CD4-positive, CD25-positive, alpha-beta regulatory T cell (primary cell): ENCODE data around the gene DNAJC5. TPM values are rescaled to one million over a fixed set of nuclear protein-coding genes. Genes with fewer than 3 reads are reported as not detected.
A peak's percentile ranks its signal among the peaks of the same experiment; 100 is the strongest.

Source experiments
- ATAC-seq, 2 donors: fragments of 150-1000 bp; cut with Tn5 transposase; one replicate each; pipeline ENCODE4 v1.10.0; 2021; ENCODE audit warnings: low read depth in 2 of 2, moderate number of reproducible peaks in 2 of 2, moderate library complexity in 1 of 2
- DNase-seq, 3 donors: peaks; one replicate each; pipeline versions ENCODE4 v3.0.0 to v3.0.0-alpha.2; 2012 to 2022; ENCODE audit warnings: mixed read lengths in 1 of 3
- H3K27ac ChIP-seq: one replicate; pipeline ENCODE4 v1.7.0; 2013; ENCODE audit warnings: mild to moderate bottlenecking, low read length; ENCODE audit not compliant: insufficient read depth, poor library complexity, severe bottlenecking
- H3K27me3 ChIP-seq: one replicate; pipeline ENCODE4 v1.7.0; 2013; ENCODE audit warnings: low read length; ENCODE audit not compliant: control insufficient read depth, insufficient read depth
- H3K36me3 ChIP-seq: one replicate; pipeline ENCODE4 v1.7.0; 2013; ENCODE audit warnings: mild to moderate bottlenecking, low read length, moderate library complexity; ENCODE audit not compliant: control insufficient read depth, insufficient read depth
- H3K4me1 ChIP-seq: 2 replicates; pipeline ENCODE4 v1.7.0; 2013; ENCODE audit warnings: mild to moderate bottlenecking, low read length; ENCODE audit not compliant: insufficient read depth, control insufficient read depth, poor library complexity, severe bottlenecking
- H3K4me3 ChIP-seq: one replicate; pipeline ENCODE4 v1.7.0; 2013; ENCODE audit warnings: low read depth, mild to moderate bottlenecking, low read length, moderate library complexity
- H3K9me3 ChIP-seq, 2 experiments: 1 replicate in 1 of 2; 2 replicates in 1 of 2; pipeline ENCODE4 v1.7.0; 2013; ENCODE audit warnings: low read length in 2 of 2, mild to moderate bottlenecking in 1 of 2, moderate library complexity in 1 of 2; ENCODE audit not compliant: control insufficient read depth in 2 of 2
- H3K27ac Mint-ChIP-seq, 3 donors: one replicate each; pipeline ENCODE4 v1.8.0; 2020 to 2022; ENCODE audit warnings: mild to moderate bottlenecking in 3 of 3, mixed read lengths in 3 of 3, moderate library complexity in 2 of 3
- H3K27me3 Mint-ChIP-seq: one replicate; pipeline ENCODE4 v1.8.0; 2022; ENCODE audit warnings: mild to moderate bottlenecking, mixed read lengths
- H3K36me3 Mint-ChIP-seq: one replicate; pipeline ENCODE4 v1.8.0; 2020; ENCODE audit warnings: mixed read lengths
- H3K4me1 Mint-ChIP-seq, 4 donors: one replicate each; pipeline ENCODE4 v1.8.0; 2020 to 2022; ENCODE audit warnings: mixed read lengths in 4 of 4, mild to moderate bottlenecking in 1 of 4
- H3K4me3 Mint-ChIP-seq, 4 donors: one replicate each; pipeline ENCODE4 v1.8.0; 2020 to 2022; ENCODE audit warnings: mild to moderate bottlenecking in 4 of 4, mixed read lengths in 4 of 4, moderate library complexity in 3 of 4
- H3K9me3 Mint-ChIP-seq, 7 donors: one replicate each; pipeline ENCODE4 v1.8.0; 2020 to 2022; ENCODE audit warnings: mixed read lengths in 7 of 7, mild to moderate bottlenecking in 3 of 7, moderate library complexity in 2 of 7
- polyA plus RNA-seq, 4 donors: library from polyadenylated mRNA; unstranded; fragments of 300-500 nt; fragmentation: Illumina TruSeq; gene quantifications; one replicate each; pipeline ENCODE4 v1.2.3, GENCODE V29; 2021
- total RNA-seq: library from RNA; stranded (reverse); gene quantifications from one replicate; pipeline ENCODE4 v1.2.3, GENCODE V29; 2022

DNAJC5 gene
- total and polyA plus RNA-seq, 5 donors from 2014 or later, result 5.0 to 34.9 (median 6.1) TPM

GRCh38 chr20:63898882-63899558 is 4.1 kb downstream of the DNAJC5 start:
- H3K27ac Mint-ChIP-seq, result peak overlapping the region; percentile 56 to 87 (median 73)
- Histone ChIP-seq H3K27ac (no peak overlapping the region), H3K36me3 (peaks cover 7% of the 10 kb centered on the region), H3K9me3 (no peaks in the 10 kb centered on the region), H3K4me3 (no peak overlapping the region), H3K4me1 (peaks cover 53% of the 10 kb centered on the region), H3K27me3 (no peaks in the 10 kb centered on the region)
- peaks cover 3% of the 10 kb centered on the region for H3K36me3 Mint-ChIP-seq
- H3K27me3 Mint-ChIP-seq, result no peaks in the 10 kb centered on the region
- DNase-seq (no peak), ATAC-seq (no peak)
- H3K9me3 Mint-ChIP-seq, result no peaks in the 10 kb centered on the region
- H3K4me3 Mint-ChIP-seq, result peak overlapping the region; percentile 36 to 66 (median 46)
- peaks cover 24 to 82% (median 57%) of the 10 kb centered on the region in 4 donors for H3K4me1 Mint-ChIP-seq

- Mint-ChIP-seq H3K27ac (peak overlapping the region in 1 of 3 donors; percentile 31), H3K4me3 (peak overlapping the region in 2 of 4 donors; percentile 29 to 35)
- no peak for ATAC-seq
Measured at GRCh38 chr20:63900413-63900812, 5.5 kb downstream of the DNAJC5 start.

GRCh38 chr20:63903796-63904561 is 9.1 kb downstream of the DNAJC5 start:
- no peak for DNase-seq
- no peak for ATAC-seq
- Mint-ChIP-seq H3K36me3 (peaks cover 3% of the 10 kb centered on the region), H3K4me1 (peaks cover 13 to 75% (median 45%) of the 10 kb centered on the region in 4 donors), H3K27me3 (no peaks in the 10 kb centered on the region), H3K4me3 (peak overlapping the region in 3 of 4 donors; percentile 11 to 81 (median 36)), H3K9me3 (no peaks in the 10 kb centered on the region), H3K27ac (peak overlapping the region; percentile 14 to 62 (median 52))
- H3K4me1 ChIP-seq, result peaks cover 25% of the 10 kb centered on the region
- no peaks in the 10 kb centered on the region for H3K36me3 ChIP-seq
- no peaks in the 10 kb centered on the region for H3K27me3 ChIP-seq
- no peak overlapping the region for H3K4me3 ChIP-seq
- no peak overlapping the region for H3K27ac ChIP-seq
- H3K9me3 ChIP-seq, result no peaks in the 10 kb centered on the region

More at GRCh38 chr20:63900413-63900812, 5.5 kb downstream of the DNAJC5 start:
- Mint-ChIP-seq H3K36me3 (peaks cover 3% of the 10 kb centered on the region), H3K4me1 (peaks cover 24 to 92% (median 62%) of the 10 kb centered on the region in 4 donors), H3K27me3 (no peaks in the 10 kb centered on the region), H3K9me3 (no peaks in the 10 kb centered on the region)
- Histone ChIP-seq H3K36me3 (peaks cover 7% of the 10 kb centered on the region), H3K27ac (no peak overlapping the region), H3K4me3 (no peak overlapping the region), H3K4me1 (peaks cover 60% of the 10 kb centered on the region), H3K9me3 (no peaks in the 10 kb centered on the region), H3K27me3 (no peaks in the 10 kb centered on the region)
- no peak for DNase-seq

- Mint-ChIP-seq H3K36me3 (peaks cover 4% of the 10 kb centered on the region), H3K4me3 (no peak overlapping the region), H3K4me1 (peaks cover 11 to 70% (median 37%) of the 10 kb centered on the region in 4 donors), H3K27me3 (no peaks in the 10 kb centered on the region), H3K9me3 (no peaks in the 10 kb centered on the region), H3K27ac (peak overlapping the region in 2 of 3 donors; percentile 16 to 80)
- no peak overlapping the region for H3K4me3 ChIP-seq
- DNase-seq (no peak), ATAC-seq (no peak)
- H3K27me3 ChIP-seq, result no peaks in the 10 kb centered on the region
- H3K4me1 ChIP-seq, result peaks cover 22% of the 10 kb centered on the region
- no peaks in the 10 kb centered on the region for H3K9me3 ChIP-seq
- H3K27ac ChIP-seq, result no peak overlapping the region
- no peaks in the 10 kb centered on the region for H3K36me3 ChIP-seq
Measured at GRCh38 chr20:63908008-63908682, 13.2 kb downstream of the DNAJC5 start.

GRCh38 chr20:63911176-63911575 is 16.2 kb downstream of the DNAJC5 start:
- Mint-ChIP-seq H3K36me3 (peaks cover 10% of the 10 kb centered on the region), H3K27ac (peak overlapping the region in 2 of 3 donors; percentile 38 to 87), H3K4me3 (peak overlapping the region in 1 of 4 donors; percentile 38), H3K9me3 (peaks cover 0 to 2% (median 0%) of the 10 kb centered on the region in 7 donors), H3K4me1 (peaks cover 11 to 55% (median 30%) of the 10 kb centered on the region in 4 donors), H3K27me3 (no peaks in the 10 kb centered on the region)
- Histone ChIP-seq H3K9me3 (no peaks in the 10 kb centered on the region), H3K4me1 (peaks cover 6% of the 10 kb centered on the region), H3K27ac (no peak overlapping the region), H3K27me3 (no peaks in the 10 kb centered on the region), H3K4me3 (no peak overlapping the region), H3K36me3 (peaks cover 6% of the 10 kb centered on the region)
- ATAC-seq (no peak), DNase-seq (peak in 1 of 3 donors; percentile 16)

GRCh38 chr20:63913768-63914167 is 18.8 kb downstream of the DNAJC5 start:
- no peaks in the 10 kb centered on the region for H3K27me3 ChIP-seq
- Mint-ChIP-seq H3K36me3 (peaks cover 20% of the 10 kb centered on the region), H3K9me3 (peaks cover 0 to 4% (median 0%) of the 10 kb centered on the region in 7 donors), H3K4me1 (peaks cover 11 to 45% (median 31%) of the 10 kb centered on the region in 4 donors), H3K4me3 (no peak overlapping the region), H3K27me3 (no peaks in the 10 kb centered on the region), H3K27ac (no peak overlapping the region)
- no peak for DNase-seq
- H3K9me3 ChIP-seq, result no peaks in the 10 kb centered on the region
- ATAC-seq, result no peak
- H3K36me3 ChIP-seq, result peaks cover 12% of the 10 kb centered on the region
- H3K4me1 ChIP-seq, result peaks cover 6% of the 10 kb centered on the region
- no peak overlapping the region for H3K27ac ChIP-seq
- no peak overlapping the region for H3K4me3 ChIP-seq

- no peak for ATAC-seq
- Histone ChIP-seq H3K27ac (no peak overlapping the region), H3K27me3 (no peaks in the 10 kb centered on the region), H3K4me3 (no peak overlapping the region), H3K4me1 (no peaks in the 10 kb centered on the region), H3K9me3 (no peaks in the 10 kb centered on the region), H3K36me3 (peaks cover 14% of the 10 kb centered on the region)
- Mint-ChIP-seq H3K27me3 (no peaks in the 10 kb centered on the region), H3K4me3 (no peak overlapping the region), H3K9me3 (peaks cover 0 to 4% (median 0%) of the 10 kb centered on the region in 7 donors), H3K27ac (no peak overlapping the region), H3K4me1 (peaks cover 5 to 35% (median 22%) of the 10 kb centered on the region in 4 donors), H3K36me3 (peaks cover 16% of the 10 kb centered on the region)
- DNase-seq, result no peak
Measured at GRCh38 chr20:63915471-63915870, 20.5 kb downstream of the DNAJC5 start.
